ENCODE results near the gene TRIM71.

Gene TRIM71

GRCh38 chr3:32868719-32869512 lies 51.1 kb downstream of the TRIM71 start:
- Histone ChIP-seq H3K4me1 (ENCODE audit: insufficient read depth, low read length) (peaks cover 42% of the 10 kb centered on the region), H2AFZ (ENCODE audit: low read depth, low read length) (no peak overlapping the region), H3K36me3 (ENCODE audit: insufficient read depth, low read length) (peaks cover 5% of the 10 kb centered on the region), H3K27me3 (ENCODE audit: insufficient read depth, low read length) (no peaks in the 10 kb centered on the region), H3K4me3 (ENCODE audit: low read length) (no peak overlapping the region), H3K9me3 (ENCODE audit: low read length) (no peaks in the 10 kb centered on the region)

GRCh38 chr3:32869513-32870047 lies 51.8 kb downstream of the TRIM71 start:
- H3K9me3 ChIP-seq (ENCODE audit: low read length): no peaks in the 10 kb centered on the region
- H3K4me3 ChIP-seq (ENCODE audit: low read length): no peak overlapping the region
- H3K27me3 ChIP-seq (ENCODE audit: insufficient read depth, low read length): no peaks in the 10 kb centered on the region
- peaks cover 42% of the 10 kb centered on the region for H3K4me1 ChIP-seq (ENCODE audit: insufficient read depth, low read length)
- no peak overlapping the region for H2AFZ ChIP-seq (ENCODE audit: low read depth, low read length)
- H3K36me3 ChIP-seq (ENCODE audit: insufficient read depth, low read length): peaks cover 9% of the 10 kb centered on the region

- Histone ChIP-seq H3K36me3 (ENCODE audit: insufficient read depth, low read length) (peaks cover 19% of the 10 kb centered on the region), H3K4me1 (ENCODE audit: insufficient read depth, low read length) (peaks cover 42% of the 10 kb centered on the region), H3K27me3 (ENCODE audit: insufficient read depth, low read length) (no peaks in the 10 kb centered on the region), H3K4me3 (ENCODE audit: low read length) (no peak overlapping the region), H3K9me3 (ENCODE audit: low read length) (no peaks in the 10 kb centered on the region), H2AFZ (ENCODE audit: low read depth, low read length) (no peak overlapping the region)
These were observed 52.7 kb downstream of the TRIM71 start for GRCh38 chr3:32870373-32871095.

GRCh38 chr3:32871273-32871672 lies 53.5 kb downstream of the TRIM71 start:
- peaks cover 42% of the 10 kb centered on the region for H3K4me1 ChIP-seq (ENCODE audit: insufficient read depth, low read length)
- H2AFZ ChIP-seq (ENCODE audit: low read depth, low read length): no peak overlapping the region
- H3K4me3 ChIP-seq (ENCODE audit: low read length): no peak overlapping the region

GRCh38 chr3:32872487-32873382 lies 54.9 kb downstream of the TRIM71 start:
- H3K9me3 ChIP-seq (ENCODE audit: low read length): no peaks in the 10 kb centered on the region
- H3K27me3 ChIP-seq (ENCODE audit: insufficient read depth, low read length): no peaks in the 10 kb centered on the region
- no peak overlapping the region for H3K4me3 ChIP-seq (ENCODE audit: low read length)
- H3K36me3 ChIP-seq (ENCODE audit: insufficient read depth, low read length): peaks cover 37% of the 10 kb centered on the region
- H2AFZ ChIP-seq (ENCODE audit: low read depth, low read length): no peak overlapping the region
- peaks cover 30% of the 10 kb centered on the region for H3K4me1 ChIP-seq (ENCODE audit: insufficient read depth, low read length)

More at GRCh38 chr3:32871273-32871672, 53.5 kb downstream of the TRIM71 start:
- H3K9me3 ChIP-seq (ENCODE audit: low read length): no peaks in the 10 kb centered on the region
- H3K36me3 ChIP-seq (ENCODE audit: insufficient read depth, low read length): peaks cover 25% of the 10 kb centered on the region
- H3K27me3 ChIP-seq (ENCODE audit: insufficient read depth, low read length): no peaks in the 10 kb centered on the region

GRCh38 chr3:32873531-32874130 lies 55.8 kb downstream of the TRIM71 start:
- peaks cover 21% of the 10 kb centered on the region for H3K4me1 ChIP-seq (ENCODE audit: insufficient read depth, low read length)
- peaks cover 42% of the 10 kb centered on the region for H3K36me3 ChIP-seq (ENCODE audit: insufficient read depth, low read length)
- H2AFZ ChIP-seq (ENCODE audit: low read depth, low read length): no peak overlapping the region
- H3K27me3 ChIP-seq (ENCODE audit: insufficient read depth, low read length): no peaks in the 10 kb centered on the region
- H3K9me3 ChIP-seq (ENCODE audit: low read length): no peaks in the 10 kb centered on the region
- no peak overlapping the region for H3K4me3 ChIP-seq (ENCODE audit: low read length)

DNA sequence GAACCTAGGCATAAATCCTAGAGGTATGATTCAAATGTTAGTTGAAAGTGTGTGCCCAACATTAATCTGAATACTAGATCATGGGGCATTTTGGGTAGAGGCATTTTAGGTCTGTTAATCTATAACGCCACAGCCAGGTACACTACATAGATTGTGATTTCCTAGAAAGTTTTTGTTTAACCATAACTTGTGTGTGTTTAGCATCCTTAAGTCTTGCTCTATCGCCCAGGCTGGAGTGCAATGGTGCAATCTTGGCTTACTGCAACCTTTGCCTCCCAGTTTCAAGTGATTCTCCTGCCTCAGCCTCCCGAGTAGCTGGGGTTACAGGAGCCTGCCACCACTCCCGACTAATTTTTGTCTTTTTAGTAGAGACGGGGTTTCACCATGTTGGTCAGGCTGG lies 59.1 kb downstream of the TRIM71 start:
- Histone ChIP-seq H3K9me3 (ENCODE audit: low read length) (no peaks in the 10 kb centered on the region), H3K27me3 (ENCODE audit: insufficient read depth, low read length) (no peaks in the 10 kb centered on the region), H3K4me3 (ENCODE audit: low read length) (no peak overlapping the region), H2AFZ (ENCODE audit: low read depth, low read length) (no peak overlapping the region), H3K36me3 (ENCODE audit: insufficient read depth, low read length) (peaks cover 55% of the 10 kb centered on the region), H3K4me1 (ENCODE audit: insufficient read depth, low read length) (no peaks in the 10 kb centered on the region)

- Histone ChIP-seq H3K4me3 (ENCODE audit: low read length) (no peak overlapping the region), H3K27me3 (ENCODE audit: insufficient read depth, low read length) (no peaks in the 10 kb centered on the region), H3K36me3 (ENCODE audit: insufficient read depth, low read length) (peaks cover 55% of the 10 kb centered on the region), H3K9me3 (ENCODE audit: low read length) (no peaks in the 10 kb centered on the region), H2AFZ (ENCODE audit: low read depth, low read length) (no peak overlapping the region), H3K4me1 (ENCODE audit: insufficient read depth, low read length) (no peaks in the 10 kb centered on the region)
These were observed 59.8 kb downstream of the TRIM71 start for GRCh38 chr3:32877598-32877997.

DNA sequence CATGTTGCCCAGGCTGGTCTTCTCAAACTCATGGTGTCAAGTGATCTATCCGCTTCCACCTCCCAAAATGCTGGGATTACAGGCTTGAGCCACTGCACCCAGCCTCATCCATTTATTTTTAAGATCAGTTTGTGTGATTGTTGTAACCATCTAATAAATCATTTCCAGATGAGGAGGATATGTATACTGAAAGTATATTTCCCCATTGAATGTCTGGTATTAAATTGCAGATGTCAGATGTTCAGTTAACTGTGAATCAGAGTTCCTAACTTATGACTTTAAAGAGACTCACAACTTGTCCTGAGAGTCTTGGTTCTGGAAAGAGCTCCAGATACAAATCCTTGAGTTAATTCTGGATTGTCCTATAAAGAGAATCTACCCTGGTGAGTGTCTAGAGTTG lies 62.4 kb downstream of the TRIM71 start:
- Histone ChIP-seq H3K4me1 (ENCODE audit: insufficient read depth, low read length) (no peaks in the 10 kb centered on the region), H2AFZ (ENCODE audit: low read depth, low read length) (no peak overlapping the region), H3K9me3 (ENCODE audit: low read length) (no peaks in the 10 kb centered on the region), H3K4me3 (ENCODE audit: low read length) (no peak overlapping the region), H3K27me3 (ENCODE audit: insufficient read depth, low read length) (no peaks in the 10 kb centered on the region), H3K36me3 (ENCODE audit: insufficient read depth, low read length) (peaks cover 57% of the 10 kb centered on the region)

DNA sequence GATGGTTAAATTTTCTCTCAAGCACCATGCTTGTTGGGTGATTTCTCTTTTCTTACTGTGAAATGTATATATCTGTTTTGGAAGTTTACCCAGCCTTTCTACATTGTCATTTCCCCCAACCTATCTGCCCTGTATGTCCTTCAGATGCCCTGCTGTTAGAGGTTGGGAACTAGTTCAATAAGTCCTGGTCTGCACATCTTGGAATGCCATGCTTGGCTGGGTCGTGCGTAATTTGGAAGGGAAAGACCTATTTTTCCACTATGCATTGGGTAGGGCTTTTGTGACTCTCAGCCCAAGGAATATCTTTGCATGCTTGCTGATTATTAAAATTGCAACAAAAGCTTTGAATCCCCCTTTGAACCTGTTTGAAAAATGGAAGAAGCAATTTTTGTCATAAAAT lies 63.8 kb downstream of the TRIM71 start:
- peaks cover 57% of the 10 kb centered on the region for H3K36me3 ChIP-seq (ENCODE audit: insufficient read depth, low read length)

GRCh38 chr3:32882189-32882588 lies 64.4 kb downstream of the TRIM71 start:
- Histone ChIP-seq H3K4me1 (ENCODE audit: insufficient read depth, low read length) (peaks cover 6% of the 10 kb centered on the region), H3K36me3 (ENCODE audit: insufficient read depth, low read length) (peaks cover 60% of the 10 kb centered on the region), H3K9me3 (ENCODE audit: low read length) (no peaks in the 10 kb centered on the region), H2AFZ (ENCODE audit: low read depth, low read length) (no peak overlapping the region), H3K4me3 (ENCODE audit: low read length) (no peak overlapping the region), H3K27me3 (ENCODE audit: insufficient read depth, low read length) (no peaks in the 10 kb centered on the region)

More for the DNA sequence above, 63.8 kb downstream of the TRIM71 start:
- Histone ChIP-seq H3K27me3 (ENCODE audit: insufficient read depth, low read length) (no peaks in the 10 kb centered on the region), H3K9me3 (ENCODE audit: low read length) (no peaks in the 10 kb centered on the region), H2AFZ (ENCODE audit: low read depth, low read length) (no peak overlapping the region), H3K4me1 (ENCODE audit: insufficient read depth, low read length) (peaks cover under 1% of the 10 kb centered on the region), H3K4me3 (ENCODE audit: low read length) (no peak overlapping the region)

- H3K4me1 ChIP-seq (ENCODE audit: insufficient read depth, low read length): peaks cover 6% of the 10 kb centered on the region
- peaks cover 60% of the 10 kb centered on the region for H3K36me3 ChIP-seq (ENCODE audit: insufficient read depth, low read length)
- no peaks in the 10 kb centered on the region for H3K27me3 ChIP-seq (ENCODE audit: insufficient read depth, low read length)
- no peak overlapping the region for H3K4me3 ChIP-seq (ENCODE audit: low read length)
- no peaks in the 10 kb centered on the region for H3K9me3 ChIP-seq (ENCODE audit: low read length)
- H2AFZ ChIP-seq (ENCODE audit: low read depth, low read length): no peak overlapping the region
These were observed 64.8 kb downstream of the TRIM71 start for GRCh38 chr3:32882603-32883025.

Measured in neuron (in vitro differentiated cells).